Loucy (cell line): ENCODE results near the gene KLHL2.
A peak's percentile ranks its signal among the peaks of the same experiment; 100 is the strongest.

Experiments
- H2AFZ ChIP-seq: fragments of 200-600 bp; sonication (generic); 2 replicates; pipeline ENCODE4 v1.6.0; 2016; ENCODE audit warnings: antibody characterized with exemption, mild to moderate bottlenecking, low read length, moderate library complexity
- H3F3A ChIP-seq: fragments of 200-600 bp; 2 replicates; pipeline ENCODE4 v1.6.0; 2016; ENCODE audit warnings: antibody characterized with exemption, low read depth, mild to moderate bottlenecking
- H3K27me3 ChIP-seq: fragments of 200-600 bp; sonication (generic); 2 replicates; pipeline ENCODE4 v1.6.1; 2014; ENCODE audit warnings: low read length, mild to moderate bottlenecking; ENCODE audit not compliant: insufficient read depth, poor library complexity, severe bottlenecking
- H3K36me3 ChIP-seq: fragments of 200-600 bp; sonication (generic); 2 replicates; pipeline ENCODE4 v1.6.1; 2016; ENCODE audit warnings: low read length; ENCODE audit not compliant: insufficient read depth
- H3K4me1 ChIP-seq: fragments of 200-600 bp; sonication (generic); 2 replicates; pipeline ENCODE4 v1.5.1; 2014; ENCODE audit warnings: low read length, mild to moderate bottlenecking; ENCODE audit not compliant: insufficient read depth, poor library complexity, severe bottlenecking
- H3K4me2 ChIP-seq: fragments of 200-600 bp; sonication (generic); 2 replicates; pipeline ENCODE4 v1.6.0; 2014; ENCODE audit warnings: antibody characterized with exemption, low read length, low read depth, mild to moderate bottlenecking; ENCODE audit not compliant: poor library complexity, severe bottlenecking
- H3K4me3 ChIP-seq: fragments of 200-600 bp; sonication (generic); 2 replicates; pipeline ENCODE4 v1.5.1; 2014; ENCODE audit warnings: low read length, mild to moderate bottlenecking, mixed read lengths; ENCODE audit not compliant: poor library complexity, severe bottlenecking
- H3K79me2 ChIP-seq: fragments of 200-600 bp; sonication (generic); 2 replicates; pipeline ENCODE4 v1.6.1; 2014; ENCODE audit warnings: low read length; ENCODE audit not compliant: insufficient read depth
- H3K9ac ChIP-seq: fragments of 200-600 bp; sonication (generic); 2 replicates; pipeline ENCODE4 v1.6.0; 2014; ENCODE audit warnings: mild to moderate bottlenecking, low read depth, low read length, moderate library complexity; ENCODE audit not compliant: poor library complexity, severe bottlenecking
- H3K9me2 ChIP-seq: fragments of 200-600 bp; sonication (generic); replicated peaks from 2 replicates; pipeline ENCODE4 v1.6.1; 2016; ENCODE audit warnings: low read depth, low read length, mixed read lengths
- H3K9me3 ChIP-seq: fragments of 200-600 bp; sonication (generic); 2 replicates; pipeline ENCODE4 v1.6.1; 2014; ENCODE audit warnings: mild to moderate bottlenecking, antibody characterized with exemption, low read length, low read depth; ENCODE audit not compliant: insufficient read depth
- H4K20me1 ChIP-seq: fragments of 200-600 bp; sonication (generic); 2 replicates; pipeline ENCODE4 v1.6.0; 2014; ENCODE audit warnings: antibody characterized with exemption, low read length, mild to moderate bottlenecking; ENCODE audit not compliant: insufficient read depth, poor library complexity, severe bottlenecking
- EZH2phosphoT487 ChIP-seq: fragments of 200-600 bp; IDR thresholded peaks from 2 replicates; pipeline ENCODE4 v1.6.1; 2018; ENCODE audit warnings: antibody characterized with exemption, mild to moderate bottlenecking, moderate library complexity, borderline replicate concordance
- TF ChIP-seq, protein P1 (sequence below): fragments of 200-600 bp; sonication (generic); conservative IDR thresholded peaks from 2 replicates; pipeline ENCODE4 v1.5.1; 2014; ENCODE audit warnings: mild to moderate bottlenecking, antibody characterized with exemption, low read length

Gene KLHL2

DNA sequence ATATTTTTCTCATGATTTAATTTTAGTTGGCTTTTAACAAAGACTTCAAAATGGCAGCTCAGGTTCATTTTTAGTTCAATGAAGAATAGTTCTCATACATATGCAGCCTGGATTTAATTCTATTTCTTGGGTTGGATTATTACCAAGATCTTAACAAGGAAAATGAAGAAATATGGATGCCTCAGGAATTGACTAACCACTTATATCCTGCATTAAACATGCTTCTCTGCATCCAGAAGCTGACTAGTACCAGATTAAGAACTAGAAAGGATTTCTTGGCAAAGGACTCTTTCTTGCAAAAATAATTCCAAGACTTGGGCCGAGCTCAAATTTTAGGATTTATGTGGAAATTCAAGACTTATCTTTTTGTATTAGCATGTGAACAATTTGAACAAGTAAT, 5.6 kb upstream of the KLHL2 start:
- no peak overlapping the region for H3K4me2 ChIP-seq
- no peaks in the 10 kb centered on the region for H4K20me1 ChIP-seq
- H3K4me3 ChIP-seq = no peak overlapping the region
- peaks cover 9% of the 10 kb centered on the region for H3K4me1 ChIP-seq
- H3F3A ChIP-seq = no peaks in the 10 kb centered on the region
- H2AFZ ChIP-seq = no peak overlapping the region
- no peaks in the 10 kb centered on the region for H3K36me3 ChIP-seq
- no peaks in the 10 kb centered on the region for H3K9me2 ChIP-seq
- TF ChIP-seq, protein P1, sequence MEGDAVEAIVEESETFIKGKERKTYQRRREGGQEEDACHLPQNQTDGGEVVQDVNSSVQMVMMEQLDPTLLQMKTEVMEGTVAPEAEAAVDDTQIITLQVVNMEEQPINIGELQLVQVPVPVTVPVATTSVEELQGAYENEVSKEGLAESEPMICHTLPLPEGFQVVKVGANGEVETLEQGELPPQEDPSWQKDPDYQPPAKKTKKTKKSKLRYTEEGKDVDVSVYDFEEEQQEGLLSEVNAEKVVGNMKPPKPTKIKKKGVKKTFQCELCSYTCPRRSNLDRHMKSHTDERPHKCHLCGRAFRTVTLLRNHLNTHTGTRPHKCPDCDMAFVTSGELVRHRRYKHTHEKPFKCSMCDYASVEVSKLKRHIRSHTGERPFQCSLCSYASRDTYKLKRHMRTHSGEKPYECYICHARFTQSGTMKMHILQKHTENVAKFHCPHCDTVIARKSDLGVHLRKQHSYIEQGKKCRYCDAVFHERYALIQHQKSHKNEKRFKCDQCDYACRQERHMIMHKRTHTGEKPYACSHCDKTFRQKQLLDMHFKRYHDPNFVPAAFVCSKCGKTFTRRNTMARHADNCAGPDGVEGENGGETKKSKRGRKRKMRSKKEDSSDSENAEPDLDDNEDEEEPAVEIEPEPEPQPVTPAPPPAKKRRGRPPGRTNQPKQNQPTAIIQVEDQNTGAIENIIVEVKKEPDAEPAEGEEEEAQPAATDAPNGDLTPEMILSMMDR = no peak
- no peak for TF ChIP-seq EZH2phosphoT487
- no peaks in the 10 kb centered on the region for H3K79me2 ChIP-seq
- H3K9ac ChIP-seq = no peak overlapping the region
- H3K27me3 ChIP-seq = no peaks in the 10 kb centered on the region
- H3K9me3 ChIP-seq = no peaks in the 10 kb centered on the region

DNA sequence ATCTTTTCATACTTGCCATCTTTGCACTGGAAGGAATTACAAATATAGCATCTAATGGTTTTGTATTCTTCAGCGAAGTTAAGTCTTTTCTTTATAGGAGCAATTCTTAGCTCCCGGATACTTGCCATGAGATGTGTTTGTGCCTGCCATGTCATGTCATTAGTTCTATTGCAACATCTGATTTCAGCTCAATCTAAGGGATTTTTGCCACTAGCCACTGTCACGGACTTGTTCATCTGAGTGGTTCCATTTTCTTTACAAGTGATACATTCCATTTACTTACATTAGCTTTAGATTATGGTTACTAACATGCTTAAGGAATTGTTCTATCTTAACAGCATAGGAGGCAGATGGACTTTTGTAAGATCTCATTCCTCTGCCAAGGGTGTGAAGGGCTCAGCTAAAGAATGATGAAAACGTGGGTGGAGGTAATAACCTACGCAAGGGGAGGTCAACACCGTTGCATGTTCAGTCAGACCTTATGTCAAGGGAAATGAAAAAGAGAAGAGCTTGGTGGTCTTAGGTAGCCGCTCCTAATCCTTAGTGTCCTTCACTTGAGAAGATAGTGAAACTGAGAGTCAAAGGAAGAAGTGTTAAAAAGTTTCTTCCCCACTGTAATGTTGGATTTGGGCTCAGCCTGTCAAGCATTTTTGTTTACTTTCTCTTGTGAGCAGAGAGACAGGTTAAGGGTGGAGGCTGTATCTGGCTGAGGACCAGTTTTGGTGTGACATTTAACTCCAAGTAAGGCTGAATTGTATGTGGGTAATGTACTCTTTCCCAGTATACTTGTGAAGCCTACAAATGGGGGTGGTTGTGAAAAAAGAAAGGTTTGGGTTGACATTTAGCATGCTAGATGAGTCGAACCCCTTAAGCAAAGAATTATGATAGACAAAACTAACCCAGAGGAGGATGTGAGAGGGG, 3.6 kb upstream of the KLHL2 start:
- Histone ChIP-seq H3K9me2 (no peaks in the 10 kb centered on the region), H2AFZ (no peak overlapping the region), H3F3A (no peaks in the 10 kb centered on the region), H3K79me2 (peaks cover 12% of the 10 kb centered on the region), H3K9ac (no peak overlapping the region), H3K9me3 (no peaks in the 10 kb centered on the region), H3K4me3 (no peak overlapping the region), H3K27me3 (no peaks in the 10 kb centered on the region), H4K20me1 (peaks cover 7% of the 10 kb centered on the region), H3K4me1 (peaks cover 15% of the 10 kb centered on the region), H3K4me2 (no peak overlapping the region), H3K36me3 (no peaks in the 10 kb centered on the region)
- no peak for TF ChIP-seq EZH2phosphoT487
- TF ChIP-seq, protein P1 = no peak

DNA sequence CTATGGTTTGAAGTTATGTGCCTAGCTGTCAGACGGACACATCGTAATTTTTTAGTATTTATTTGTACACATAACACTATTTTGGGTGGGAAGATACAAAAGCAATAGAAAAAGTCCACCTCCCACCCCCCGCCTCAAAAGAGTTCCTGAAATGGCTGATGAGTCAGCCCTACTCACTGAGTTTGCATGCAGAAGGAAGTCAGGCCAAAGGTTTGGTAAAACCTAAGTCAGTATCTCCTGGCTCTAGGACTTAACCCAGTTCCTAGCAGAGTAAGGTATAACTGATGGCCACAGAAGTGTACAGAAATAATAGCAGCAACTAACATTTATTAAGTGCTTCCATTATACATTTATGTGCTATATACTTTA, 2.9 kb upstream of the KLHL2 start:
- Histone ChIP-seq H3K79me2 (peaks cover 19% of the 10 kb centered on the region), H3K9me2 (no peaks in the 10 kb centered on the region), H3K36me3 (no peaks in the 10 kb centered on the region), H4K20me1 (peaks cover 12% of the 10 kb centered on the region), H3K4me3 (peak overlapping the region; percentile 17), H3K4me1 (peaks cover 21% of the 10 kb centered on the region), H3K9ac (no peak overlapping the region), H3K4me2 (peak overlapping the region; percentile 2), H2AFZ (no peak overlapping the region), H3K27me3 (no peaks in the 10 kb centered on the region), H3K9me3 (no peaks in the 10 kb centered on the region), H3F3A (no peaks in the 10 kb centered on the region)
- TF ChIP-seq, protein P1 = no peak
- TF ChIP-seq EZH2phosphoT487 = no peak
